Upper lobe of right lung (tissue), 1 donor: ENCODE measurements around the gene SGCB. TPM values are rescaled to one million over a fixed set of nuclear protein-coding genes. Genes with fewer than 3 reads are reported as not detected.

Experiments used
- ATAC-seq: fragments of 200-7000 bp; cut with Tn5 transposase; one replicate; pipeline ENCODE4 v1.9.1; 2020; ENCODE audit warnings: mild to moderate bottlenecking, moderate library complexity
- DNase-seq: peaks from one replicate; pipeline ENCODE4 v3.0.0-alpha.2; 2020
- H3K27ac ChIP-seq: fragments of 200-600 bp; one replicate; pipeline ENCODE4 v1.8.0; 2022
- H3K27me3 ChIP-seq: fragments of 200-600 bp; one replicate; pipeline ENCODE4 v1.8.0; 2022; ENCODE audit warnings: mild to moderate bottlenecking
- H3K36me3 ChIP-seq: fragments of 200-600 bp; one replicate; pipeline ENCODE4 v1.8.0; 2022
- H3K4me1 ChIP-seq: fragments of 200-600 bp; one replicate; pipeline ENCODE4 v1.8.0; 2022
- H3K4me3 ChIP-seq: fragments of 200-600 bp; one replicate; pipeline ENCODE4 v1.8.0; 2022; ENCODE audit warnings: mild to moderate bottlenecking
- H3K9me3 ChIP-seq: fragments of 200-600 bp; one replicate; pipeline ENCODE4 v1.8.0; 2022
- CTCF ChIP-seq: fragments of 200-600 bp; IDR thresholded peaks from one replicate; pipeline ENCODE4 v1.8.0; 2022; ENCODE audit warnings: antibody characterized with exemption
- intact Hi-C: fragments of 100-400 bp; cut with DNase I; formaldehyde crosslinking; loops from one replicate; pipeline ENCODE4 v1.11.0; 2022
- total RNA-seq: library from RNA; stranded (reverse); fragmentation: NEBNext Ultra II Directional; extraction: Animal tissue kit (Norgen Biotek cat#: 25700); gene quantifications from one replicate; pipeline ENCODE4 v1.2.1, GENCODE V29; 2021
- donor health status: DM: no; HTN: yes; CAD: no; lungs with severe emphysema.

The SGCB gene
- total RNA-seq, 1 donor from 2014 or later, result 37.1 TPM

- no peak for DNase-seq
- Histone ChIP-seq H3K4me1 (no peaks in the 10 kb centered on the region), H3K36me3 (no peaks in the 10 kb centered on the region), H3K27me3 (peaks cover 5% of the 10 kb centered on the region), H3K27ac (no peak overlapping the region), H3K4me3 (no peak overlapping the region), H3K9me3 (no peaks in the 10 kb centered on the region)
- intact Hi-C loops, result no loop called here
- no peak for ATAC-seq
- no peak for TF ChIP-seq CTCF
These were observed 33.9 kb upstream of the SGCB start for GRCh38 chr4:52071791-52072546.

- Histone ChIP-seq H3K4me3 (no peak overlapping the region), H3K36me3 (no peaks in the 10 kb centered on the region), H3K27ac (no peak overlapping the region), H3K27me3 (peaks cover 5% of the 10 kb centered on the region), H3K9me3 (no peaks in the 10 kb centered on the region), H3K4me1 (no peaks in the 10 kb centered on the region)
- TF ChIP-seq CTCF, result no peak
- DNase-seq (no peak), ATAC-seq (no peak)
- intact Hi-C loops, result no loop called here
These were observed 31.5 kb upstream of the SGCB start for GRCh38 chr4:52069571-52069970.

- peak; percentile 86 for ATAC-seq
- H3K4me1 ChIP-seq, result peaks cover 17% of the 10 kb centered on the region
- H3K4me3 ChIP-seq, result no peak overlapping the region
- DNase-seq, result no peak
- intact Hi-C loops, result no loop called here
- H3K9me3 ChIP-seq, result no peaks in the 10 kb centered on the region
- H3K36me3 ChIP-seq, result no peaks in the 10 kb centered on the region
- H3K27ac ChIP-seq, result no peak overlapping the region
- no peak for TF ChIP-seq CTCF
- no peaks in the 10 kb centered on the region for H3K27me3 ChIP-seq
These were observed 21.3 kb upstream of the SGCB start for GRCh38 chr4:52059372-52059771.

GRCh38 chr4:52058275-52058674 lies 20.2 kb upstream of the SGCB start:
- H3K27me3 ChIP-seq, result no peaks in the 10 kb centered on the region
- H3K36me3 ChIP-seq, result no peaks in the 10 kb centered on the region
- H3K4me3 ChIP-seq, result no peak overlapping the region
- H3K27ac ChIP-seq, result no peak overlapping the region
- intact Hi-C loops, result no loop called here
- H3K4me1 ChIP-seq, result peaks cover 17% of the 10 kb centered on the region
- DNase-seq (no peak), ATAC-seq (no peak)
- TF ChIP-seq CTCF, result no peak
- H3K9me3 ChIP-seq, result no peaks in the 10 kb centered on the region

- intact Hi-C loops, result no loop called here
- DNase-seq (no peak), ATAC-seq (peak; percentile 62)
- peaks cover 17% of the 10 kb centered on the region for H3K4me1 ChIP-seq
- H3K36me3 ChIP-seq, result no peaks in the 10 kb centered on the region
- H3K4me3 ChIP-seq, result no peak overlapping the region
- no peaks in the 10 kb centered on the region for H3K9me3 ChIP-seq
- H3K27ac ChIP-seq, result no peak overlapping the region
- H3K27me3 ChIP-seq, result no peaks in the 10 kb centered on the region
- TF ChIP-seq CTCF, result no peak
These were observed 19.1 kb upstream of the SGCB start for GRCh38 chr4:52057196-52057595.

GRCh38 chr4:52054254-52054653 lies 16.2 kb upstream of the SGCB start:
- no peaks in the 10 kb centered on the region for H3K36me3 ChIP-seq
- intact Hi-C loops, result no loop called here
- DNase-seq, result no peak
- TF ChIP-seq CTCF, result no peak
- ATAC-seq, result no peak
- peaks cover 9% of the 10 kb centered on the region for H3K27me3 ChIP-seq
- H3K27ac ChIP-seq, result no peak overlapping the region
- H3K4me3 ChIP-seq, result no peak overlapping the region
- H3K9me3 ChIP-seq, result no peaks in the 10 kb centered on the region
- peaks cover 17% of the 10 kb centered on the region for H3K4me1 ChIP-seq
